Breast epithelium (tissue), 4 donors: ENCODE data around the gene ZSWIM8. TPM values are rescaled to one million over a fixed set of nuclear protein-coding genes. Genes with fewer than 3 reads are reported as not detected.
A peak's percentile ranks its signal among the peaks of the same experiment; 100 is the strongest.

ENCODE experiments used
- DNase-seq, 2 donors: peaks; one replicate each; pipeline ENCODE4 v3.0.0-alpha.2; 2019; ENCODE audit warnings: low spot score in 2 of 2
- H3K27ac ChIP-seq, 2 donors: fragments of 200-600 bp; sonication (generic) in 1 of 2; one replicate each; pipeline ENCODE4 v1.5.1; 2016 to 2019; ENCODE audit warnings: mild to moderate bottlenecking in 1 of 2
- H3K27me3 ChIP-seq, 2 donors: fragments of 200-600 bp; sonication (generic) in 1 of 2; one replicate each; pipeline versions ENCODE4 v1.5.1 to v1.6.0; 2017 to 2019; ENCODE audit warnings: control low read depth in 1 of 2, mild to moderate bottlenecking in 1 of 2
- H3K36me3 ChIP-seq: fragments of 200-600 bp; one replicate; pipeline ENCODE4 v1.5.1; 2019
- H3K4me1 ChIP-seq, 2 donors: fragments of 200-600 bp; sonication (generic); one replicate each; pipeline ENCODE4 v1.5.1; 2016 to 2019; ENCODE audit warnings: control low read depth in 1 of 2
- H3K4me3 ChIP-seq, 3 donors: fragments of 200-600 bp; sonication (generic); 1 replicate in 2 of 3; 2 replicates in 1 of 3; pipeline ENCODE4 v1.5.1; 2016 to 2019; ENCODE audit warnings: mild to moderate bottlenecking in 3 of 3, moderate library complexity in 2 of 3
- H3K9me3 ChIP-seq, 2 donors: fragments of 200-600 bp; sonication (generic) in 1 of 2; one replicate each; pipeline ENCODE4 v1.5.1; 2016 to 2019; ENCODE audit warnings: control low read depth in 1 of 2
- CTCF ChIP-seq, 3 donors: fragments of 450-650 bp; IDR thresholded peaks; one replicate each; pipeline ENCODE4 v1.5.1; 2016 to 2017; ENCODE audit warnings: antibody characterized with exemption in 3 of 3, mild to moderate bottlenecking in 3 of 3, moderate library complexity in 3 of 3
- POLR2A ChIP-seq: fragments of 450-650 bp; IDR thresholded peaks from one replicate; pipeline ENCODE4 v1.6.1; 2016; ENCODE audit warnings: antibody characterized with exemption, mild to moderate bottlenecking, moderate library complexity
- POLR2AphosphoS5 ChIP-seq, 3 donors: sonication (generic); formaldehyde crosslinking; IDR thresholded peaks; one replicate each; pipeline ENCODE4 v1.6.1; 2017; ENCODE audit warnings: antibody characterized with exemption in 3 of 3
- intact Hi-C: fragments of 100-400 bp; cut with DNase I; formaldehyde crosslinking; loops from one replicate; pipeline ENCODE4 v1.15.1; 2023; ENCODE audit warnings: low total_unique reads
- total RNA-seq, 3 donors: library from RNA; depleted of rRNA; stranded (reverse); fragments of >200 nt; gene quantifications; one replicate each; pipeline ENCODE4 v1.1.0, GENCODE V29; 2016

ZSWIM8 gene
- total RNA-seq, 3 donors from 2014 or later: 79.2 to 87.8 (median 84.2) TPM

- Histone ChIP-seq H3K9me3 (no peaks in the 10 kb centered on the region), H3K36me3 (no peaks in the 10 kb centered on the region), H3K27me3 (no peaks in the 10 kb centered on the region), H3K27ac (no peak overlapping the region), H3K4me1 (peaks cover 3 to 23% of the 10 kb centered on the region in 2 donors), H3K4me3 (peak overlapping the region in 1 of 3 donors; percentile 88)
- intact Hi-C loops: no loop called here
- TF ChIP-seq POLR2A (no peak), CTCF (IDR thresholded peaks at IDR 0.05) (no peak), POLR2AphosphoS5 (IDR thresholded peaks at IDR 0.05) (no peak)
- DNase-seq: no peak
Measured at GRCh38 chr10:73780301-73780700, 5.1 kb upstream of the ZSWIM8 start.

GRCh38 chr10:73780966-73781365, 4.4 kb upstream of the ZSWIM8 start:
- peak overlapping the region; percentile 87 to 95 for H3K27ac ChIP-seq
- no peak for DNase-seq
- peak overlapping the region; percentile 79 to 88 (median 80) for H3K4me3 ChIP-seq
- H3K27me3 ChIP-seq: no peaks in the 10 kb centered on the region
- H3K4me1 ChIP-seq: peaks cover 3 to 23% of the 10 kb centered on the region in 2 donors
- TF ChIP-seq POLR2AphosphoS5 (IDR thresholded peaks at IDR 0.05) (no peak), POLR2A (no peak), CTCF (IDR thresholded peaks at IDR 0.05) (no peak)
- intact Hi-C loops: no loop called here
- no peaks in the 10 kb centered on the region for H3K9me3 ChIP-seq
- no peaks in the 10 kb centered on the region for H3K36me3 ChIP-seq

GRCh38 chr10:73781548-73781878, 3.9 kb upstream of the ZSWIM8 start:
- intact Hi-C loops: no loop called here
- Histone ChIP-seq H3K36me3 (no peaks in the 10 kb centered on the region), H3K27ac (peak overlapping the region; percentile 87 to 95), H3K9me3 (no peaks in the 10 kb centered on the region), H3K4me3 (peak overlapping the region; percentile 79 to 88 (median 80)), H3K27me3 (no peaks in the 10 kb centered on the region), H3K4me1 (peaks cover 3 to 25% of the 10 kb centered on the region in 2 donors)
- TF ChIP-seq CTCF (IDR thresholded peaks at IDR 0.05) (no peak), POLR2AphosphoS5 (IDR thresholded peaks at IDR 0.05) (no peak), POLR2A (no peak)
- DNase-seq: no peak

GRCh38 chr10:73781879-73782748, 3.3 kb upstream of the ZSWIM8 start, which contains the start of gene CHCHD1:
Gene CHCHD1, plus strand, starts transcription at chr10:73782048. Its CDS starts 28 bp downstream, at chr10:73782076.
- H3K9me3 ChIP-seq: no peaks in the 10 kb centered on the region
- H3K36me3 ChIP-seq: no peaks in the 10 kb centered on the region
- no peak for TF ChIP-seq POLR2A
- TF ChIP-seq POLR2AphosphoS5 (IDR thresholded peaks at IDR 0.05): peak; percentile 54 to 88 (median 84)
- intact Hi-C loops: no loop called here
- DNase-seq: peak; percentile 80 to 92
- H3K4me1 ChIP-seq: peaks cover 3 to 31% of the 10 kb centered on the region in 2 donors
- no peaks in the 10 kb centered on the region for H3K27me3 ChIP-seq
- peak within 1 kb of the TSS; percentile 87 to 95 for H3K27ac ChIP-seq
- peak within 1 kb of the TSS; percentile 79 to 88 (median 80) for H3K4me3 ChIP-seq

GRCh38 chr10:73782749-73783085, 2.7 kb upstream of the ZSWIM8 start:
- H3K27me3 ChIP-seq: no peaks in the 10 kb centered on the region
- H3K36me3 ChIP-seq: no peaks in the 10 kb centered on the region
- intact Hi-C loops: no loop called here
- no peak for TF ChIP-seq CTCF (IDR thresholded peaks at IDR 0.05)
- TF ChIP-seq POLR2A: no peak
- TF ChIP-seq POLR2AphosphoS5 (IDR thresholded peaks at IDR 0.05): no peak
- peak overlapping the region; percentile 87 to 95 for H3K27ac ChIP-seq
- no peak for DNase-seq
- H3K4me1 ChIP-seq: peaks cover 3 to 37% of the 10 kb centered on the region in 2 donors
- peak overlapping the region; percentile 79 to 88 (median 80) for H3K4me3 ChIP-seq
- H3K9me3 ChIP-seq: no peaks in the 10 kb centered on the region
